ENCODE data around the gene SPRED1.

SPRED1 gene

GRCh38 chr15:38281031-38281430, 28.4 kb downstream of the SPRED1 start:
- no peak for DNase-seq (ENCODE audit: low read depth)

GRCh38 chr15:38283010-38283409, 30.4 kb downstream of the SPRED1 start:
- no peak for DNase-seq (ENCODE audit: low read depth)

GRCh38 chr15:38285456-38285855, 32.8 kb downstream of the SPRED1 start:
- DNase-seq (ENCODE audit: low read depth), result no peak

GRCh38 chr15:38294126-38294525, 41.5 kb downstream of the SPRED1 start:
- DNase-seq (ENCODE audit: low read depth), result no peak

- DNase-seq (ENCODE audit: low read depth), result no peak
Measured at GRCh38 chr15:38297623-38298388, 45.2 kb downstream of the SPRED1 start.

DNA sequence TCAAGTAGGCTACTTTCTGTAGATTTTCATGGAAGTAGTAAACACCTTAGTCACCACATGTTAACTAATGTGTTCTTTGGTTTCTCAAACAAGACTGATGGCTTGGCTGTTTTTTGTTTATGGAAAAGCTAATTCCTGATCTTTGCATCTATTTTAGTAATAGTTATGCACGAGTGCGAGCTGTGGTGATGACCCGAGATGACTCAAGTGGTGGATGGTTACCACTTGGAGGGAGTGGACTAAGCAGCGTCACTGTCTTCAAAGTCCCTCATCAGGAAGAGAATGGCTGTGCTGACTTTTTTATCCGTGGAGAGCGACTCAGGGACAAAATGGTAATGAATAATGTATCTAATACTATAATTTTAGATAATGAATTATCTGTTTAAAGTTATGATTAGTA, 46.6 kb downstream of the SPRED1 start:
- no peak for DNase-seq (ENCODE audit: low read depth)

- DNase-seq (ENCODE audit: low read depth), result no peak
Measured at GRCh38 chr15:38300395-38300794, 47.8 kb downstream of the SPRED1 start.

GRCh38 chr15:38304481-38304880, 51.8 kb downstream of the SPRED1 start:
- no peak for DNase-seq (ENCODE audit: low read depth)

GRCh38 chr15:38307251-38307650, 54.6 kb downstream of the SPRED1 start:
- no peak for DNase-seq (ENCODE audit: low read depth)

- DNase-seq (ENCODE audit: low read depth), result no peak
Measured at GRCh38 chr15:38307861-38308641, 55.4 kb downstream of the SPRED1 start.

- no peak for DNase-seq (ENCODE audit: low read depth)
Measured at GRCh38 chr15:38308797-38309196, 56.2 kb downstream of the SPRED1 start.

DNA sequence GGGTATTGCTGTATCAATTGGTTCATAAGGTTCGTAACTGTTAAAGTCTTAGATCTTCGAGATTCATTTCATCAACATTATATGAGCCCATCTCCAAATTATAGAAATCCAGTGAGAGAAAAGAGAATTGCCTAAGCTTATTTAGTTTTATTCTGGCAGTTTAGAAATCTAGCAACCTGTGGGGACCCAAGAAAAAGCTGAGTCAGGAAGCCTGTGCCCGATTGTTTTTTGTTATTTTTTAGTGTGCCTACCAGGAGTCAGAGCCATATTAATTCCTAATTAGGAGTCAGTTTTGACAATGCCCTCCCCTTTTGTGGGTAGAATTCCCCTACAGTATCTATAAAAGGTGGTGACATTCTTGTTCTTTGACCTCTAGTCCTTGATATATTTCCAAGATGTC, 59.6 kb downstream of the SPRED1 start:
- no peak for DNase-seq (ENCODE audit: low read depth)

- no peak for DNase-seq (ENCODE audit: low read depth)
Measured at GRCh38 chr15:38316311-38316710, 63.7 kb downstream of the SPRED1 start.

DNA sequence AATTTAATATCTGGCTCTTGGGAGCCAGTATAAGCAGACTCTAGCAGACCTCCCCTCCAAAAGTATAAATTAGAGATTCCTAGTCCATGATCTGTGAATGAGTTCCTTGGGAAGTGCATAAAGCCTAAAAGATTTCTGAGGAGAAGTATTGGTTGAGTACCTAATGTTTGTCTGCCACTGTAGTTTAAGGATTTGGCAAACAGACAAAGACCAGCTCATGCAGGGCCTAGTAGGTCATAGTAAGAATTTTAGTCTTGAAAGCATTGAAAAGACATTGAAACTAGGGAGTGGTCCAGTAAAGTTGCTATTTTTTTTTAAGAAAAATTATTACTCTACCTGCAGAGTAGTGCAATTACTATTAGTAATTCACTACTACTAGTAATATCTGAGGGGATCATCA, 67.5 kb downstream of the SPRED1 start:
- DNase-seq (ENCODE audit: low read depth), result no peak

DNA sequence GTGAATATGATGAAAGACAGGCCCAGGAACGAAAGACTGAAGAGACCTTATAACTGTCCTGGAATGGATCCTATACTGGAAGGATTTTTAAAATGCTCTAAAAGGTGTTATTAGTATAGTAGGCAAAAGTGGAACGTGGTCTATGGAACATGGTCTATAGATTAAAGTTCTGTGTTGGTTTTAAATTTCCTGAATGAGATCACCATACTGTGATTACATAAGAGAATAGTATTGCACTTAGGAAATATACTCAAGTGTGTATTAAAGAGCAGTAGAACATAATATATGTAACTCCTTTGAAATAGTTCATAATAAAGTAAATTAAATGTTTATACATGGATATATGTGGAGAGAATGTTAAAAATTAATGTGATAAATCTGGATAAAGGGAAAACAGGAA, 68.2 kb downstream of the SPRED1 start:
- DNase-seq (ENCODE audit: low read depth), result no peak

DNA sequence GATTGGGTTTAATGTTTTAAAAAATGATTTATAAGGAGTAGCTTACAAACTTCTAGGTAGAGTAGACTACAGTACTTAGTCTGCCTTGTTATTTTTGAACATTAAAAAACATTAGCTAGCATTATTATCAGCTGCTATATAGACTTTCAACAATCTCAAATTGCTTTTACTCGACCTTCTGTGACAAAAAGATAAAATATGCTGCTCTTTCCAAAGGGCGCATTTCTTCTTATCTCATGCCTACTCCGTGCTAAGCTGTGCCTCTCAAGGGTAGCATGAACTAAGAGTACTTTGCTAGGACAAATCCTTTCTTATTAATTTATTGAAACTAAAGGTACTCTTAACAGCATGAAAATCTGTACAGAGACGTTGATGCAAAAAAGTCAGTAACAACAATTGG, 71.3 kb downstream of the SPRED1 start:
- no peak for DNase-seq (ENCODE audit: low read depth)

GRCh38 chr15:38324939-38325647, 72.5 kb downstream of the SPRED1 start:
- no peak for DNase-seq (ENCODE audit: low read depth)

DNA sequence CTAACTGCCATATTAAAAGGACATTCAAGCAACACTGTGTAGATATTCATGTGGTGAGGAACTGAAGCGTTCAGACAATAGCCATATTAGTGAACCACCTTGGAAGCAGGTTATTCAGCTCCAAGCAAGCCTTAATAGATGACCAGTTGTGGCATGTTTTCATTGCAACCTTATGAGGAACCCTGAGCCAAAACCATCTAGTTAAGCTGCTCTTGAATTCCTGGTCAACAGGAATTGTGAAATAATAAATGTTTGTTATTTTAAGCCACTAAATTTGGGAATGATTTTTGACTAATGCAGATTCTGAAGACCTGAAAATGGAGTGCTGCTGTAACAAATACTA, 73.0 kb downstream of the SPRED1 start:
- DNase-seq (ENCODE audit: low read depth), result no peak

- DNase-seq (ENCODE audit: low read depth), result no peak
Measured at GRCh38 chr15:38332711-38333110, 80.1 kb downstream of the SPRED1 start.

GRCh38 chr15:38335116-38335515, 82.5 kb downstream of the SPRED1 start:
- DNase-seq (ENCODE audit: low read depth), result no peak

- DNase-seq (ENCODE audit: low read depth), result no peak
Measured at GRCh38 chr15:38344351-38344750, 91.7 kb downstream of the SPRED1 start.

DNA sequence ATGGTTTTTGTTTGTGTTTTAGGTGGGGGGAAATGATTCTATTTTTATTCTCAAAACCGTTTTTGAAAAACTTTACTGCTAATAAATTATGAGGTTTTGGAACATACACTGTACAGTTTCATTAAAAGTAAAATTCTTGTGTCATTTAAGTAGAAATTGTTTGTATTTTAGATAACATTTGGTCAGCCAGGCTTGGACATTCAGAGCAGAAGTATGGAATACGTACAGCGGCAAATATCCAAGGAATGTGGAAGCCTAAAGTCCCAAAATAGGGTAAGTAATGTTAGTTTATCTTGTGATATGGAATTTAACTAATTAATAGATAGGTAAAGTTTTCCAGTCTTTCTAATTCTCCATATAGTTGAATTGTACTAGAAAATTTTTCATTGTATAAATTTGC, 96.6 kb downstream of the SPRED1 start:
- no peak for DNase-seq (ENCODE audit: low read depth)

- no peak for DNase-seq (ENCODE audit: low read depth)
Measured at GRCh38 chr15:38351466-38351865, 98.8 kb downstream of the SPRED1 start.

Measured in stimulated activated CD8-positive, alpha-beta memory T cell treated with anti-CD3 and anti-CD28 coated beads, Interleukin-7, amount 100 ng/mL, for 24 hours (primary cell).